ENCODE results near the gene HAS3.

DNA sequence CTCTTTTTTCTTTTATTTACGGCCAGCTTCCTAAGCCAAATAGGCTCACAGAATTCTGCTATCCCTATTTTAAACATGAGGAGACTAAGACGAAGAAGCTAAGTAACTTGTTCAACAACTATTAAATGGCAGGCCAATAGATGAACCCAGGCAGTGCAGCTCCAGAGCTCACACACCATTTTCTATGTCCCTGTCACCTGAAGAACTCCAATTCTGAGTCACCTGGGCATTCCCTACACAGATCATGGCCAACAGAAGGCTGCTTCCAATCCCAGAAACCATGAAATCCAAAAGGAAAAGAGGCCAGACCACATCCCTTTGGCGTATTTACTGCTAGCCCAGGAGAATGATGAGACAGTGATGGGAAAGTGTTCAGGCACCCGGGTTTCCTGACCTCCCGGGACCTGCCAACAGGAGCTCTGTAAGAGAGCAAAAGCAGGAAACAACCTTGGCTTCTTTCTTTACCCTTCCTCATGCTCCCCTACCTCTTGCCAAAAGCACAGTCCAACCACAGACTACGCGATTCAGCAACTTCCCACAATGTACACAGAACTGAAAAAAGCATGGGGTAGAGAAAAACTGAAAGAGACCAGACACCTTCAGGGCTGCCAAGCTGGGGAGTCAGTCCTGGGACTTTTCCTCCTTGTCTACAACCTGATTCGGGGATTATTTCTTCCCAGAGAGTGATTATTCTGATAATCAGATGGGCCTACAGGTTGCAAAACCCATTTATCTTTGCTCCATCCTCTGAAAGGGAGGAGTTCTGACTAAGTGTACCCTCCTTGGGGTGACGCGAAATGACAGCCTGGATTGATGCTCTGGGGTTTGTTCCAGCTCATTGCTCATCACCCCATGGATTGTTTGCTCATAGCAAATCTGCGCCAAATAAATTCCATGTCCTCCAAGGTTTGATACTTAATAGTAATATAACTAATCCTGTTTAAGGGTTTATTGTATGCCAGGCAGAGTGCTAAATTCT is 47.8 kb upstream of the HAS3 start:
- TF ChIP-seq, protein P1, sequence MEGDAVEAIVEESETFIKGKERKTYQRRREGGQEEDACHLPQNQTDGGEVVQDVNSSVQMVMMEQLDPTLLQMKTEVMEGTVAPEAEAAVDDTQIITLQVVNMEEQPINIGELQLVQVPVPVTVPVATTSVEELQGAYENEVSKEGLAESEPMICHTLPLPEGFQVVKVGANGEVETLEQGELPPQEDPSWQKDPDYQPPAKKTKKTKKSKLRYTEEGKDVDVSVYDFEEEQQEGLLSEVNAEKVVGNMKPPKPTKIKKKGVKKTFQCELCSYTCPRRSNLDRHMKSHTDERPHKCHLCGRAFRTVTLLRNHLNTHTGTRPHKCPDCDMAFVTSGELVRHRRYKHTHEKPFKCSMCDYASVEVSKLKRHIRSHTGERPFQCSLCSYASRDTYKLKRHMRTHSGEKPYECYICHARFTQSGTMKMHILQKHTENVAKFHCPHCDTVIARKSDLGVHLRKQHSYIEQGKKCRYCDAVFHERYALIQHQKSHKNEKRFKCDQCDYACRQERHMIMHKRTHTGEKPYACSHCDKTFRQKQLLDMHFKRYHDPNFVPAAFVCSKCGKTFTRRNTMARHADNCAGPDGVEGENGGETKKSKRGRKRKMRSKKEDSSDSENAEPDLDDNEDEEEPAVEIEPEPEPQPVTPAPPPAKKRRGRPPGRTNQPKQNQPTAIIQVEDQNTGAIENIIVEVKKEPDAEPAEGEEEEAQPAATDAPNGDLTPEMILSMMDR (IDR thresholded peaks at IDR 0.05), result no peak
- TF ChIP-seq NR1H2 (CRISPR knock-in tag; IDR thresholded peaks at IDR 0.05) (no peak), CREB1 (CRISPR knock-in tag; IDR thresholded peaks at IDR 0.05) (no peak), ESRRA (CRISPR knock-in tag; IDR thresholded peaks at IDR 0.05; ENCODE audit: borderline replicate concordance) (no peak), ZNF263 (CRISPR knock-in tag; IDR thresholded peaks at IDR 0.05; ENCODE audit: low read depth) (no peak), ZNF671 (CRISPR knock-in tag; IDR thresholded peaks at IDR 0.05) (no peak), NR3C1 (CRISPR knock-in tag; conservative IDR thresholded peaks at IDR 0.05; ENCODE audit: low read depth) (no peak), MXD4 (CRISPR knock-in tag; IDR thresholded peaks at IDR 0.05; ENCODE audit: borderline replicate concordance) (no peak), SP1 (CRISPR knock-in tag; conservative IDR thresholded peaks at IDR 0.05) (no peak)
- TF ChIP-seq, protein P2, sequence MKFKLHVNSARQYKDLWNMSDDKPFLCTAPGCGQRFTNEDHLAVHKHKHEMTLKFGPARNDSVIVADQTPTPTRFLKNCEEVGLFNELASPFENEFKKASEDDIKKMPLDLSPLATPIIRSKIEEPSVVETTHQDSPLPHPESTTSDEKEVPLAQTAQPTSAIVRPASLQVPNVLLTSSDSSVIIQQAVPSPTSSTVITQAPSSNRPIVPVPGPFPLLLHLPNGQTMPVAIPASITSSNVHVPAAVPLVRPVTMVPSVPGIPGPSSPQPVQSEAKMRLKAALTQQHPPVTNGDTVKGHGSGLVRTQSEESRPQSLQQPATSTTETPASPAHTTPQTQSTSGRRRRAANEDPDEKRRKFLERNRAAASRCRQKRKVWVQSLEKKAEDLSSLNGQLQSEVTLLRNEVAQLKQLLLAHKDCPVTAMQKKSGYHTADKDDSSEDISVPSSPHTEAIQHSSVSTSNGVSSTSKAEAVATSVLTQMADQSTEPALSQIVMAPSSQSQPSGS (CRISPR knock-in tag; IDR thresholded peaks at IDR 0.05; ENCODE audit: borderline replicate concordance, low read depth), result no peak
- TF ChIP-seq, protein P3, sequence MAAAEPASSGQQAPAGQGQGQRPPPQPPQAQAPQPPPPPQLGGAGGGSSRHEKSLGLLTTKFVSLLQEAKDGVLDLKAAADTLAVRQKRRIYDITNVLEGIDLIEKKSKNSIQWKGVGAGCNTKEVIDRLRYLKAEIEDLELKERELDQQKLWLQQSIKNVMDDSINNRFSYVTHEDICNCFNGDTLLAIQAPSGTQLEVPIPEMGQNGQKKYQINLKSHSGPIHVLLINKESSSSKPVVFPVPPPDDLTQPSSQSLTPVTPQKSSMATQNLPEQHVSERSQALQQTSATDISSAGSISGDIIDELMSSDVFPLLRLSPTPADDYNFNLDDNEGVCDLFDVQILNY (CRISPR knock-in tag; IDR thresholded peaks at IDR 0.05), result no peak
- TF ChIP-seq, protein P4, sequence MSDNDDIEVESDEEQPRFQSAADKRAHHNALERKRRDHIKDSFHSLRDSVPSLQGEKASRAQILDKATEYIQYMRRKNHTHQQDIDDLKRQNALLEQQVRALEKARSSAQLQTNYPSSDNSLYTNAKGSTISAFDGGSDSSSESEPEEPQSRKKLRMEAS (CRISPR knock-in tag; IDR thresholded peaks at IDR 0.05), result no peak
- TF ChIP-seq, protein P5, sequence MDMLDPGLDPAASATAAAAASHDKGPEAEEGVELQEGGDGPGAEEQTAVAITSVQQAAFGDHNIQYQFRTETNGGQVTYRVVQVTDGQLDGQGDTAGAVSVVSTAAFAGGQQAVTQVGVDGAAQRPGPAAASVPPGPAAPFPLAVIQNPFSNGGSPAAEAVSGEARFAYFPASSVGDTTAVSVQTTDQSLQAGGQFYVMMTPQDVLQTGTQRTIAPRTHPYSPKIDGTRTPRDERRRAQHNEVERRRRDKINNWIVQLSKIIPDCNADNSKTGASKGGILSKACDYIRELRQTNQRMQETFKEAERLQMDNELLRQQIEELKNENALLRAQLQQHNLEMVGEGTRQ (CRISPR knock-in tag; IDR thresholded peaks at IDR 0.05), result no peak
